GM12875 (cell line): Measurements from ENCODE around the gene AIFM3.

Experiments
- H3K4me3 ChIP-seq: one replicate; pipeline ENCODE4 v1.5.1; 2011; ENCODE audit warnings: low read depth, low read length, control low read depth
- TF ChIP-seq, protein P1 (sequence below): IDR thresholded peaks from 2 replicates; pipeline ENCODE4 v1.5.1; 2011; ENCODE audit warnings: low read depth, mild to moderate bottlenecking, control low read depth, inconsistent platforms, low read length, moderate library complexity, borderline replicate concordance; ENCODE audit not compliant: insufficient read depth

Gene AIFM3

DNA sequence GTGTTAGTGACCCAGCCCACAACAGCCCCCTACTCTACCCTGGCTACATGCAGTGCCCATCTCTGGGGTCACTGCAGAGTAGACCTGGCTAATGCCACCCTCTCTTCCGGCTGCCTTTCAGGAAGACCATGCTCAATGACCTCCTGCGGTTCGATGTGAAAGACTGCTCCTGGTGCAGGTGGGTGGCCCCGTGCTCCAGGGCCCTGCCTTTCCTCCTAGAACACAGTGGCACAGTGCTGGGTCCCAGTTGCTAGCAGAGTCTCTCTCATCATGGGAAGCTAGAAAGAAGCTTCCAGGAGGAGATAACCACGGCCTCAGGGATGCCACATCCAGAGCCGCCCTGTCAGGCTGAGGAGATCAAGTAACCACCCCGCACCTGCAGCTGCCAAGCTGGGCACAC is 18.7 kb downstream of the AIFM3 start:
- H3K4me3 ChIP-seq = no peak overlapping the region
- TF ChIP-seq, protein P1, sequence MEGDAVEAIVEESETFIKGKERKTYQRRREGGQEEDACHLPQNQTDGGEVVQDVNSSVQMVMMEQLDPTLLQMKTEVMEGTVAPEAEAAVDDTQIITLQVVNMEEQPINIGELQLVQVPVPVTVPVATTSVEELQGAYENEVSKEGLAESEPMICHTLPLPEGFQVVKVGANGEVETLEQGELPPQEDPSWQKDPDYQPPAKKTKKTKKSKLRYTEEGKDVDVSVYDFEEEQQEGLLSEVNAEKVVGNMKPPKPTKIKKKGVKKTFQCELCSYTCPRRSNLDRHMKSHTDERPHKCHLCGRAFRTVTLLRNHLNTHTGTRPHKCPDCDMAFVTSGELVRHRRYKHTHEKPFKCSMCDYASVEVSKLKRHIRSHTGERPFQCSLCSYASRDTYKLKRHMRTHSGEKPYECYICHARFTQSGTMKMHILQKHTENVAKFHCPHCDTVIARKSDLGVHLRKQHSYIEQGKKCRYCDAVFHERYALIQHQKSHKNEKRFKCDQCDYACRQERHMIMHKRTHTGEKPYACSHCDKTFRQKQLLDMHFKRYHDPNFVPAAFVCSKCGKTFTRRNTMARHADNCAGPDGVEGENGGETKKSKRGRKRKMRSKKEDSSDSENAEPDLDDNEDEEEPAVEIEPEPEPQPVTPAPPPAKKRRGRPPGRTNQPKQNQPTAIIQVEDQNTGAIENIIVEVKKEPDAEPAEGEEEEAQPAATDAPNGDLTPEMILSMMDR = no peak

- H3K4me3 ChIP-seq = no peak overlapping the region
- TF ChIP-seq, protein P1 = no peak
Measured at GRCh38 chr22:20986365-20986764, 19.3 kb downstream of the AIFM3 start.

GRCh38 chr22:20987375-20987774 is 20.3 kb downstream of the AIFM3 start:
- no peak overlapping the region for H3K4me3 ChIP-seq
- TF ChIP-seq, protein P1 = no peak

DNA sequence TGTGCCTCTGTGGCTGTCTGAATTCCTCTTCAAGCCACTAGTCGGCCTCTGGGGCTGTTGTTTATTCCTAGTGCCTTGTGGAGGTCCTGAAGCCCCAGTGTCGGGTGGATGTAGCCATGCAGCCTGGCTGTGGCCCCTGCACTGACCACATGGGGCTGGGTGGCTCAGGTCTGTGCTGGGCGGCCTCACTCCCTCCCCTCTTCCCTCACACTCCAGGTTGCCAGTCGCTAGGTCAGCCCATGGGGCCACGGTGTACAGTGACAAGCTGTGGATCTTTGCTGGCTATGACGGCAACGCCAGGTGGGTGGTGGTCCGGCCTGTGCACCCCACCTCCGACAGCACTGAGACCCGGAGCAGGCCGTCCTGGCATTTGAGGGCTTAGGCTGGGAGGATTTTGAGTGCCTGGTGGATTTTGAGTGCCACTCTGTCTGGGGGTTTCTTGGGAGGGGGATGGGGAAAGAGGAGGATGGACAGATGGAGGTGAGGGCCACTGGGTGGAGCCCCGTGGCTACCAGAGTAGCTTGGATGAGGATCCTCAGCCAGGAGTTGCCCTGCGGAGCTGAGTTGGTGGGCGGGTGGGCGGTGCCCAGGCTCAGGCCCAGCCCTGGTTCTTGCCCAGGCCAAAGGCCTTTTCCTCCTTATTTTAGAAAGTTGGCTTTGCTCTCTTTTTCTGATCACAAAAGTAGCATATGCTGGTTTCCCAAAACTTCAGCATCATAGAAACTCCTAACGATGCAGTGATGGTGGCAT is 21.7 kb downstream of the AIFM3 start:
- TF ChIP-seq, protein P1 = no peak
- no peak overlapping the region for H3K4me3 ChIP-seq

DNA sequence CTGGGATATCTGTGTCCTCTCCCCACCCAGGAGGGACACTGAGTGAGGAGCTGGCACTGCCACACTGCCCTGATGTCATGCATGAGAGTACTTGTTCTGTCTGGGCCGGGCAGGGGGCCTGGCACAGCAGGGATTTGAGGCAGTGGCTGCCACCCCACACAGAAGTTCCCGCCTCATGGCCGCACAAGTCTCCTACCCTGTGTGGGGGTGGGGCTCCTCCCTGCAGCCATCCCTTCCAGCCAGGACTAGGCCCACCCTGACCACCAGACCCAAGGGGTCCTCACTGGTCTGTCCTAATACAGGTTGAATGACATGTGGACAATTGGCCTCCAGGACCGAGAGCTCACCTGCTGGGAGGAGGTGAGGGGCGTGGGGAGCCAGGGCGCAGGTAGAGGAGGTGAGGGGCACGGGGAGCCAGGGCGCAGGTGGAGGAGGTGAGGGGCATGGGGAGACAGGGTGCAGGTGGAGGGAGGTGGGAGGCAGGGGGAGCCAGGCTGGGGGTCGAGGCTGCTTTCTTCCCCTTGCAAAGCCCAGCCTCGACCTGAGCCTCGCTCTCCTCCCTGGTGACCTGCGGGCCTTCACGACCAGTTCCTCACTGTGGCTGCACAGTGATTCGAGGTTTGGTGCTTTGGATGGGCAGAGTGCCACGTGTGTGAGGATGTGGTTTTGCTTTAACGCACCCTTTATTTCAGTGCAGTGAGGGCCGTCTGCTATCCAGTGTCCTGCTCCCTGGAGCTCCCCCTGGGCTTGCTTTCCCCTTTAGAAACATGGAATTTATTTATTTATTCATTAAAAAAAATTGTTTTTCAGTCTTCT is 22.5 kb downstream of the AIFM3 start:
- H3K4me3 ChIP-seq = no peak overlapping the region
- TF ChIP-seq, protein P1 = no peak

GRCh38 chr22:20990184-20991180 is 23.4 kb downstream of the AIFM3 start:
- no peak overlapping the region for H3K4me3 ChIP-seq
- TF ChIP-seq, protein P1 = no peak
